ENCODE measurements around the gene CRY2. TPM values are rescaled to one million over a fixed set of nuclear protein-coding genes. Genes with fewer than 3 reads are reported as not detected.

CRY2 gene
- total and polyA plus RNA-seq, 2 experiments from 2014 or later, result 9.5 to 15.4 TPM

GRCh38 chr11:45902452-45903380, 55.4 kb downstream of the CRY2 start:
- H3K27me3 ChIP-seq (ENCODE audit: insufficient read depth), result peaks cover 3% of the 10 kb centered on the region; the same call in 1 of the 2 replicates
- Mint-ChIP-seq H3K36me3 (ENCODE audit: low read depth) (peaks cover 19% of the 10 kb centered on the region), H3K27me3 (ENCODE audit: insufficient read depth, low read depth, poor library complexity) (peaks cover 22% of the 10 kb centered on the region), H3K9me3 (no peaks in the 10 kb centered on the region), H3K27ac (no peak overlapping the region), H3K4me1 (peaks cover 14% of the 10 kb centered on the region), H3K4me3 (no peak overlapping the region)
- H3K36me3 ChIP-seq (ENCODE audit: insufficient read depth), result no peaks in the 10 kb centered on the region
- no peak overlapping the region for H3K4me3 ChIP-seq
- H4K20me1 ChIP-seq (replicated peaks; ENCODE audit: insufficient read depth), result peaks cover 6% of the 10 kb centered on the region
- no peak overlapping the region for H3K27ac ChIP-seq (ENCODE audit: low read depth)
- H3K79me2 ChIP-seq (replicated peaks; ENCODE audit: insufficient read depth), result no peaks in the 10 kb centered on the region; the same call in 1 of the 2 replicates
- no peak for DNase-seq (ENCODE audit: low spot score)
- no peak for ATAC-seq
- no peak overlapping the region for H3K4me2 ChIP-seq
- H3K9me2 ChIP-seq (ENCODE audit: insufficient read depth), result no peaks in the 10 kb centered on the region
- TF ChIP-seq CTCF (conservative IDR thresholded peaks at IDR 0.05; ENCODE audit: low read depth in 2 of 2) (no peak), NANOG (IDR thresholded peaks at IDR 0.05; ENCODE audit: borderline replicate concordance) (no peak), ZNF331 (CRISPR knock-in tag; IDR thresholded peaks at IDR 0.05; ENCODE audit: low read depth) (no peak), EZH2 (IDR thresholded peaks at IDR 0.05; ENCODE audit: low read depth, unreplicated experiment) (no peak), POLR2AphosphoS5 (IDR thresholded peaks at IDR 0.05; ENCODE audit: low read depth) (no peak), EZH2phosphoT487 (IDR thresholded peaks at IDR 0.05; ENCODE audit: unreplicated experiment) (no peak), REST (IDR thresholded peaks at IDR 0.05; ENCODE audit: unreplicated experiment) (no peak), ETS1 (IDR thresholded peaks at IDR 0.05) (no peak), ZNF462 (CRISPR knock-in tag; IDR thresholded peaks at IDR 0.05) (no peak), ZNF114 (CRISPR knock-in tag; IDR thresholded peaks at IDR 0.05) (no peak), CREB1 (CRISPR knock-in tag; IDR thresholded peaks at IDR 0.05; ENCODE audit: low read depth) (no peak), STAT1 (IDR thresholded peaks at IDR 0.05; ENCODE audit: unreplicated experiment) (no peak), JUNB (IDR thresholded peaks at IDR 0.05; ENCODE audit: unreplicated experiment) (no peak)
- peaks cover 6% of the 10 kb centered on the region; the same call in 1 of the 2 replicates for H3K4me1 ChIP-seq (ENCODE audit: insufficient read depth)
- H3F3A ChIP-seq (replicated peaks; ENCODE audit: low read depth), result no peaks in the 10 kb centered on the region
- no peak overlapping the region for H2AFZ ChIP-seq

All from GM23338 (cell line).